Erythroblast (primary cell): ENCODE data around the gene OPN4.

ENCODE experiments used
- DNase-seq, 2 experiments: peaks; one replicate each; lab custom pipeline; 2025; lab: John Stamatoyannopoulos, UW
- GATA1 ChIP-seq: IDR thresholded peaks from 2 replicates; pipeline ENCODE4 v1.6.1; 2011; ENCODE audit warnings: low read depth, mild to moderate bottlenecking, control low read depth, low read length, moderate library complexity
- POLR2A ChIP-seq: IDR thresholded peaks from 2 replicates; pipeline ENCODE4 v1.6.1; 2011; ENCODE audit warnings: mild to moderate bottlenecking, low read length

Gene OPN4

GRCh38 chr10:86699125-86699524 is 44.8 kb downstream of the OPN4 start:
- DNase-seq, result no peak
- no peak for TF ChIP-seq POLR2A
- no peak for TF ChIP-seq GATA1

GRCh38 chr10:86699541-86699940 is 45.2 kb downstream of the OPN4 start:
- TF ChIP-seq POLR2A (no peak), GATA1 (no peak)
- DNase-seq, result no peak

- no peak for TF ChIP-seq POLR2A
- no peak for DNase-seq
Measured at GRCh38 chr10:86699991-86700840, 45.9 kb downstream of the OPN4 start.

GRCh38 chr10:86700851-86701617 is 46.7 kb downstream of the OPN4 start:
- DNase-seq, result no peak
- TF ChIP-seq GATA1 (no peak), POLR2A (no peak)

GRCh38 chr10:86703176-86703575 is 48.8 kb downstream of the OPN4 start:
- no peak for DNase-seq
- TF ChIP-seq POLR2A, result no peak
- no peak for TF ChIP-seq GATA1

GRCh38 chr10:86705139-86705538 is 50.8 kb downstream of the OPN4 start:
- TF ChIP-seq GATA1 (no peak), POLR2A (no peak)
- DNase-seq, result no peak

- DNase-seq, result no peak
- TF ChIP-seq GATA1 (no peak), POLR2A (no peak)
Measured at GRCh38 chr10:86705905-86706304, 51.6 kb downstream of the OPN4 start.

GRCh38 chr10:86706401-86706841 is 52.1 kb downstream of the OPN4 start:
- DNase-seq, result no peak
- TF ChIP-seq POLR2A (no peak), GATA1 (no peak)

- no peak for TF ChIP-seq POLR2A
- TF ChIP-seq GATA1, result no peak
- no peak for DNase-seq
Measured at GRCh38 chr10:86706977-86707376, 52.6 kb downstream of the OPN4 start.

GRCh38 chr10:86707505-86707904 is 53.2 kb downstream of the OPN4 start:
- no peak for TF ChIP-seq GATA1
- TF ChIP-seq POLR2A, result no peak
- no peak for DNase-seq

GRCh38 chr10:86708068-86708782 is 53.9 kb downstream of the OPN4 start:
- TF ChIP-seq GATA1 (no peak), POLR2A (no peak)
- DNase-seq, result no peak

- no peak for TF ChIP-seq POLR2A
- TF ChIP-seq GATA1, result no peak
- DNase-seq, result no peak
Measured at GRCh38 chr10:86708783-86709380, 54.5 kb downstream of the OPN4 start.
